Activated CD8-positive, alpha-beta memory T cell treated with anti-CD3 and anti-CD28 coated beads, Interleukin-2, amount 10 ng/mL, durations not matched to agents 7 days and 5 days (primary cell): ENCODE measurements around the gene HERC3. TPM values are rescaled to one million over a fixed set of nuclear protein-coding genes. Genes with fewer than 3 reads are reported as not detected.

Experiments used
- ATAC-seq: fragments of 150-1000 bp; cut with Tn5 transposase; one replicate; pipeline ENCODE4 v1.10.0; 2021; ENCODE audit warnings: moderate library complexity
- CTCF ChIA-PET: fragments of 350-600 bp; sonication (Branson Sonifier 250); formaldehyde crosslinking; loops from one replicate; lab custom pipeline; 2021; ENCODE audit warnings: antibody characterized with exemption; lab: Charles Lee
- DNase-seq: peaks from one replicate; pipeline ENCODE4 v3.0.0-alpha.2; 2020
- H3K27ac Mint-ChIP-seq: one replicate; pipeline ENCODE4 v1.8.0; 2021; ENCODE audit warnings: mild to moderate bottlenecking, mixed read lengths
- H3K27me3 Mint-ChIP-seq: one replicate; pipeline ENCODE4 v1.8.0; 2021; ENCODE audit warnings: mixed read lengths
- H3K36me3 Mint-ChIP-seq: one replicate; pipeline ENCODE4 v1.8.0; 2021; ENCODE audit warnings: mild to moderate bottlenecking, mixed read lengths
- H3K4me1 Mint-ChIP-seq: one replicate; pipeline ENCODE4 v1.8.0; 2021; ENCODE audit warnings: mixed read lengths
- H3K4me3 Mint-ChIP-seq: one replicate; pipeline ENCODE4 v1.8.0; 2021; ENCODE audit warnings: mild to moderate bottlenecking, moderate library complexity, mixed read lengths
- H3K9me3 Mint-ChIP-seq: one replicate; pipeline ENCODE4 v1.8.0; 2022; ENCODE audit warnings: low read depth, mixed read lengths
- total RNA-seq, 2 experiments: library from RNA; stranded (reverse); gene quantifications; one replicate each; pipeline ENCODE4 v1.2.3, GENCODE V29; 2021

The HERC3 gene
- total RNA-seq, 2 experiments from 2014 or later, result 21.3 to 24.9 TPM

DNA sequence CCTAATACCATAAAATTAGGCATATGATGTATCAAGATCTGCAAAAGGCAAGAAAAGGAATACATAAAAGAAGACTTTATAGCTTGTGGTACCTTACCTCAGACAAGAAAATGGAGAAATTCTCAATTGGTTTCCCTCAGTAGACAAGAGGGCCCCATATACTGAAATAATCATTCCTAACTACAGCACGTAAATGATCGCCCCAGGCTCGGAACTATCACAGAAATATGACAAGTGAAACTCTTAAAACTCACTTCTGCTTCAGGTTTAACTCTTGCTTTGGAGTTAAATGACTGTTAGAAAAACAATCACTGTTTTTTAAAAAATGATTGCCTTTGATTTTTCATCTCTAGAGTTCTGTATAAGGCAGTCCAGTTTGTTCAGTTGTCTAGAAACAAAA, 144.0 kb downstream of the HERC3 start:
- ATAC-seq, result no peak
- CTCF ChIA-PET, result no interaction called here

GRCh38 chr4:88737307-88737941, 145.1 kb downstream of the HERC3 start:
- no peaks in the 10 kb centered on the region for H3K27me3 Mint-ChIP-seq

More for the DNA sequence above, 144.0 kb downstream of the HERC3 start:
- no peaks in the 10 kb centered on the region for H3K36me3 Mint-ChIP-seq
- H3K4me1 Mint-ChIP-seq, result peaks cover 4% of the 10 kb centered on the region
- no peaks in the 10 kb centered on the region for H3K9me3 Mint-ChIP-seq
- H3K27ac Mint-ChIP-seq, result no peak overlapping the region
- H3K27me3 Mint-ChIP-seq, result no peaks in the 10 kb centered on the region
- no peak for DNase-seq
- H3K4me3 Mint-ChIP-seq, result no peak overlapping the region

GRCh38 chr4:88738180-88738579, 145.9 kb downstream of the HERC3 start:
- Mint-ChIP-seq H3K4me3 (no peak overlapping the region), H3K9me3 (no peaks in the 10 kb centered on the region), H3K27me3 (no peaks in the 10 kb centered on the region), H3K36me3 (no peaks in the 10 kb centered on the region), H3K4me1 (peaks cover 4% of the 10 kb centered on the region), H3K27ac (no peak overlapping the region)
- CTCF ChIA-PET, result no interaction called here
- ATAC-seq (no peak), DNase-seq (no peak)

More at GRCh38 chr4:88737307-88737941, 145.1 kb downstream of the HERC3 start:
- CTCF ChIA-PET, result no interaction called here
- H3K4me3 Mint-ChIP-seq, result no peak overlapping the region
- H3K4me1 Mint-ChIP-seq, result peaks cover 4% of the 10 kb centered on the region
- no peak overlapping the region for H3K27ac Mint-ChIP-seq
- no peaks in the 10 kb centered on the region for H3K36me3 Mint-ChIP-seq
- no peaks in the 10 kb centered on the region for H3K9me3 Mint-ChIP-seq
- DNase-seq (no peak), ATAC-seq (no peak)

DNA sequence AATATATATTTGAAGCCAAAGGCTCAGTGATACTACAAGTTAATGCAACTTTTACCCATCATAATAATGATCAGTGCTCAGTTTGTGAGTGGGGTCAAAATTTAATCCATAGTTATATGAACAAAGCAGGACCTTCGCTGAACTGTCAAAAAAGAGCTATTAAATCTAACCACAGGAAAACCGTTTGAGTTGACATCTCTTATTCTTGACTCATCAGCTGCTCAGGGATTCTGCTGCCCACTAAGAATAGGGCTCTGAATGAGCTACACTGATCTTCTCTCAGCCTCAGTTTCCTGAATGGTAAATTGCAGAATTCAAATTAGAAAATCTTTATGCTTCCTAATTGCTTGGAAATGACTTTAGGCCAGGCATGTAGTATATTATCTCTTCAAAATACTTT, 150.3 kb downstream of the HERC3 start:
- H3K36me3 Mint-ChIP-seq, result no peaks in the 10 kb centered on the region
- no peaks in the 10 kb centered on the region for H3K27me3 Mint-ChIP-seq
- H3K4me1 Mint-ChIP-seq, result peaks cover 1% of the 10 kb centered on the region
- no peak overlapping the region for H3K4me3 Mint-ChIP-seq
- ATAC-seq, result no peak
- no peak for DNase-seq
- H3K27ac Mint-ChIP-seq, result no peak overlapping the region
- H3K9me3 Mint-ChIP-seq, result no peaks in the 10 kb centered on the region
- CTCF ChIA-PET, result no interaction called here

GRCh38 chr4:88743696-88744095, 151.4 kb downstream of the HERC3 start:
- Mint-ChIP-seq H3K36me3 (no peaks in the 10 kb centered on the region), H3K27ac (no peak overlapping the region), H3K9me3 (no peaks in the 10 kb centered on the region), H3K27me3 (no peaks in the 10 kb centered on the region), H3K4me1 (no peaks in the 10 kb centered on the region), H3K4me3 (no peak overlapping the region)
- DNase-seq (no peak), ATAC-seq (no peak)
- CTCF ChIA-PET, result no interaction called here

DNA sequence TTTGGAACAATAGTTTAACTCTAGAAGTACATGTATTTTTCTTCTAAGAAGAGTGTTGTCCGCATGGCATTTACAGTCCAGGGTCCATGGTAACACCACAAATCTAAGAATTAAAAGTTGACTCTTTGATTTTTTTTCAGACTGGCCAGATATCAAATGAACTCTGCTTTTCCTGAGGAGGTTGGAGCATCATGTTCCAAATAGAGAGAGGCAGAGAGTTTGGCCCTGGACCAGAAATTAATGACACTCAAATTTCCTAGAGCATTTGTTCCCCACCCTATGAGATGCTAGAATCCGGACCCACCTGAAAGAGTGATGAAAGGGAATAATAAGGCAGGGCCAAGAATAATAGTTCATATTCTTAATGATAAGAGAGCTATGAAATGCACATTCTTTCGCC, 152.3 kb downstream of the HERC3 start:
- DNase-seq, result no peak
- no peaks in the 10 kb centered on the region for H3K27me3 Mint-ChIP-seq
- no peaks in the 10 kb centered on the region for H3K36me3 Mint-ChIP-seq
- no peak for ATAC-seq
- H3K4me1 Mint-ChIP-seq, result no peaks in the 10 kb centered on the region
- no peaks in the 10 kb centered on the region for H3K9me3 Mint-ChIP-seq
- H3K4me3 Mint-ChIP-seq, result no peak overlapping the region
- CTCF ChIA-PET, result no interaction called here
- no peak overlapping the region for H3K27ac Mint-ChIP-seq

DNA sequence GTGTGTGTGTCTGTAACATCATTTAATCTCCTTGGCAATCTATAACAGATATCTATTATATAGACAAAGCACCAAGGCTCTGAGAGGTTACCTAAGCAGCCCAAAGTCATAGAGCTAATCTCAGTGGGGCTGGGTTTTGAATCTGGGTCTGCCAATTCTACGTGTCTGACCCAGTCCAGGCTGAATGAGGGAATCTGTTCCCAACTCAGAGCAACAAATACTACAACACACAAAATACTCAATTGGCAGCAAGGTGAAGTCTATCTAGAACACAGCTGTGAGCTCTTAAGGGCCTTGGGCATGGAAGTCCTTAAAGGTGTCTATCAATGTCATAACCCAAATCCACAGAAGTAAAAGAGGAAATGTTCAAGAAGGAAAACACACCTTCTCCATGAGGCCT, 152.9 kb downstream of the HERC3 start:
- no peaks in the 10 kb centered on the region for H3K9me3 Mint-ChIP-seq
- ATAC-seq, result no peak
- H3K36me3 Mint-ChIP-seq, result no peaks in the 10 kb centered on the region
- no peaks in the 10 kb centered on the region for H3K27me3 Mint-ChIP-seq
- no peak for DNase-seq
- no peak overlapping the region for H3K27ac Mint-ChIP-seq
- no peak overlapping the region for H3K4me3 Mint-ChIP-seq
- CTCF ChIA-PET, result interaction anchor here (0.7 kb wide), 1 partner anchor 20 kb away, joined by 3 read pairs; no protein-coding TSS in a partner anchor
- H3K4me1 Mint-ChIP-seq, result no peaks in the 10 kb centered on the region

GRCh38 chr4:88745581-88746163, 153.4 kb downstream of the HERC3 start:
- Mint-ChIP-seq H3K4me1 (no peaks in the 10 kb centered on the region), H3K9me3 (no peaks in the 10 kb centered on the region), H3K4me3 (no peak overlapping the region), H3K27ac (no peak overlapping the region), H3K36me3 (no peaks in the 10 kb centered on the region), H3K27me3 (no peaks in the 10 kb centered on the region)
- DNase-seq (no peak), ATAC-seq (no peak)
- CTCF ChIA-PET, result interaction anchor here (0.7 kb wide), 1 partner anchor 20 kb away, joined by 3 read pairs; no protein-coding TSS in a partner anchor

- CTCF ChIA-PET, result no interaction called here
- Mint-ChIP-seq H3K4me3 (no peak overlapping the region), H3K27me3 (no peaks in the 10 kb centered on the region), H3K36me3 (no peaks in the 10 kb centered on the region), H3K4me1 (no peaks in the 10 kb centered on the region), H3K27ac (no peak overlapping the region), H3K9me3 (no peaks in the 10 kb centered on the region)
- DNase-seq (no peak), ATAC-seq (no peak)
Observed at GRCh38 chr4:88746206-88746605, 153.9 kb downstream of the HERC3 start.

- Mint-ChIP-seq H3K4me1 (peaks cover 2% of the 10 kb centered on the region), H3K4me3 (no peak overlapping the region), H3K9me3 (no peaks in the 10 kb centered on the region), H3K27me3 (no peaks in the 10 kb centered on the region), H3K27ac (no peak overlapping the region), H3K36me3 (no peaks in the 10 kb centered on the region)
- ATAC-seq (no peak), DNase-seq (no peak)
- CTCF ChIA-PET, result no interaction called here
Observed at GRCh38 chr4:88747351-88747750, 155.1 kb downstream of the HERC3 start.

DNA sequence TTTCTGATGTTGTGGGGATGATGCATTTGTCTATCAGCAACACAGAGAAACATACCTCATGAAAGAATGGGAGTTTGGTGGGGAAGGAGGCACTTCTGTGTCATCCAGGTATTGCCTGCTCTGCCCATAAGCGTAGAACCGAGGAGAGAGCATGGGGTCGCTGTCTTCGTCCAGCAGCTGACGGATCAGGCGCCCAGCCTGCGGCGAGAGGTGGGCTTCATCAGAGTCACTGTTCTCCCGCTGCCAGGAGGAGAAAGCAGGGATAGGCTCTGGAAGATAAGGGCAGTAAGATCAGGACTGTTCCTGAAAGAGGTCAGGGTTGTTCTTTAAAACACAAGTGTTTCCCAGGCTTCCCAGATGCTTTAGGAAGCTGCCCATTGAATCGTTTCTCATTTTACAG, 158.1 kb downstream of the HERC3 start:
- no peak overlapping the region for H3K27ac Mint-ChIP-seq

GRCh38 chr4:88751258-88752075, 159.2 kb downstream of the HERC3 start:
- Mint-ChIP-seq H3K27me3 (no peaks in the 10 kb centered on the region), H3K4me1 (peaks cover 2% of the 10 kb centered on the region), H3K36me3 (no peaks in the 10 kb centered on the region), H3K4me3 (no peak overlapping the region), H3K27ac (no peak overlapping the region), H3K9me3 (no peaks in the 10 kb centered on the region)
- DNase-seq (no peak), ATAC-seq (no peak)
- CTCF ChIA-PET, result no interaction called here

More for the DNA sequence above, 158.1 kb downstream of the HERC3 start:
- H3K27me3 Mint-ChIP-seq, result no peaks in the 10 kb centered on the region
- ATAC-seq, result no peak
- peaks cover 2% of the 10 kb centered on the region for H3K4me1 Mint-ChIP-seq
- no peaks in the 10 kb centered on the region for H3K9me3 Mint-ChIP-seq
- no peak overlapping the region for H3K4me3 Mint-ChIP-seq
- DNase-seq, result no peak
- CTCF ChIA-PET, result no interaction called here
- no peaks in the 10 kb centered on the region for H3K36me3 Mint-ChIP-seq

GRCh38 chr4:88752076-88752463, 159.8 kb downstream of the HERC3 start:
- no peaks in the 10 kb centered on the region for H3K9me3 Mint-ChIP-seq
- no peaks in the 10 kb centered on the region for H3K36me3 Mint-ChIP-seq

DNA sequence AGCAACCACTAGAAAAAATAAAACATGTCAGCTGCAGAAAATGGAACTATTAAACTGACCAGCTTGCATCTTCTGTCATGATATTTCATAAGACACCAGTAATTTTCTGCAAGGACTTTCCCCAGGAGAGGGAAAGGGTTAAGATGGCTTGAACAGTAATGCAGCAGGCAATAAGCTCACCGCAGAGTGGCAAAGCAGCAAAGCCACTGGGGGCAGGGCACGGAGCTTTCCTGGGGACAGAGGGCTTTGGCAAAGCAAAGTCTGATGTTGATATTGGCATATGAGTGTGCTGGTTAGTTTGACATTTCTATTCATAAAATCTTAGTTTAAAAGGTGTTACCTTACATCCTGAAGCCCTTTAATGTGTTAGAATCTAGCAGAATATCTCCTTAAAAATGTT, 160.5 kb downstream of the HERC3 start:
- Mint-ChIP-seq H3K27ac (no peak overlapping the region), H3K4me1 (peaks cover 2% of the 10 kb centered on the region), H3K36me3 (no peaks in the 10 kb centered on the region), H3K4me3 (no peak overlapping the region), H3K9me3 (no peaks in the 10 kb centered on the region), H3K27me3 (no peaks in the 10 kb centered on the region)
- DNase-seq (no peak), ATAC-seq (no peak)
- CTCF ChIA-PET, result no interaction called here

More at GRCh38 chr4:88752076-88752463, 159.8 kb downstream of the HERC3 start:
- Mint-ChIP-seq H3K4me3 (no peak overlapping the region), H3K4me1 (peaks cover 2% of the 10 kb centered on the region), H3K27me3 (no peaks in the 10 kb centered on the region), H3K27ac (no peak overlapping the region)
- CTCF ChIA-PET, result no interaction called here
- DNase-seq, result no peak
- ATAC-seq, result no peak
